K562 (cell line): ENCODE results near the gene CENPQ. TPM values are rescaled to one million over a fixed set of nuclear protein-coding genes. Genes with fewer than 3 reads are reported as not detected.

ENCODE experiments used
- ATAC-seq: fragments of 200-7000 bp; cut with Tn5 transposase; 3 replicates; pipeline ENCODE4 v1.9.1; 2020; ENCODE audit warnings: moderate library complexity
- BruUV-seq: library from RNA; stranded (reverse); fragments of 400-500 nt; replicated peaks from 2 replicates; lab custom pipeline; 2021; lab: Mats Ljungman, UMichigan
- CTCF ChIA-PET: fragments of 300-600 bp; formaldehyde crosslinking; extraction: SDS; loops from one replicate; lab custom pipeline; 2021; ENCODE audit warnings: low intra/inter-chr PET ratio; lab: Yijun Ruan, JAX
- POLR2A ChIA-PET: fragments of 300-600, 350-650 bp; sonication (Branson Sonifier 250); formaldehyde crosslinking; extraction: SDS; loops from one replicate; lab custom pipeline; 2021; ENCODE audit warnings: antibody characterized with exemption, inconsistent platforms; lab: Yijun Ruan, JAX
- DNase-seq, 4 experiments: peaks; one replicate each; pipeline versions ENCODE4 v3.0.0 to v3.0.0-alpha.2; 2011 to 2018; ENCODE audit warnings: low spot score in 3 of 4, mixed read lengths in 3 of 4; ENCODE audit errors: extremely low read depth in 1 of 4
- FAIRE-seq: peaks from 2 replicates; lab custom pipeline; 2011; peaks lifted over from hg19 to GRCh38; lab: Jason Lieb, UNC
- H2AFZ ChIP-seq: 2 replicates; pipeline ENCODE4 v1.6.0; 2011; ENCODE audit warnings: low read depth, low read length, control low read depth, inconsistent platforms
- H3K27ac ChIP-seq: fragments of 200-600 bp; 3 replicates; pipeline ENCODE4 v1.8.0; 2011; ENCODE audit warnings: low read depth, mild to moderate bottlenecking, control low read depth, inconsistent platforms, low read length, moderate library complexity, mixed read lengths; ENCODE audit errors: extremely low read depth
- H3K27me3 ChIP-seq, 2 experiments: fragments of 300-600 bp in 1 of 2; 2 replicates in 1 of 2; 3 replicates in 1 of 2; pipeline versions ENCODE4 v1.6.0 to v1.8.0; 2011; ENCODE audit warnings: inconsistent platforms in 2 of 2, low read length in 2 of 2, mild to moderate bottlenecking in 1 of 2, mixed read lengths in 1 of 2, moderate library complexity in 1 of 2; ENCODE audit not compliant: control insufficient read depth in 2 of 2, insufficient read depth in 2 of 2
- H3K36me3 ChIP-seq: fragments of 300-600 bp; 3 replicates; pipeline ENCODE4 v1.8.0; 2011; ENCODE audit warnings: mild to moderate bottlenecking, low read length, inconsistent platforms; ENCODE audit not compliant: control insufficient read depth, insufficient read depth
- H3K4me1 ChIP-seq, 2 experiments: fragments of 200-600 bp in 1 of 2; replicated peaks in 1 of 2; 2 replicates in 1 of 2; 3 replicates in 1 of 2; pipeline versions ENCODE4 v1.5.1 to v1.8.0; 2011; ENCODE audit warnings: inconsistent platforms in 2 of 2, low read length in 2 of 2, mild to moderate bottlenecking in 1 of 2, mixed read lengths in 1 of 2, moderate library complexity in 1 of 2; ENCODE audit not compliant: control insufficient read depth in 2 of 2, insufficient read depth in 2 of 2
- H3K4me2 ChIP-seq: 2 replicates; pipeline ENCODE4 v1.6.1; 2011; ENCODE audit warnings: low read length, control low read depth, inconsistent platforms, mixed read lengths; ENCODE audit not compliant: insufficient read depth
- H3K4me3 ChIP-seq: fragments of 200-600 bp; sonication (generic), shearing (Covaris generic); 2 replicates; pipeline ENCODE4 v1.5.1; 2016; ENCODE audit warnings: control low read depth, inconsistent platforms
- H3K79me2 ChIP-seq: fragments of 200-600 bp; 3 replicates; pipeline ENCODE4 v1.8.0; 2011; ENCODE audit warnings: low read length, inconsistent platforms; ENCODE audit not compliant: control insufficient read depth, insufficient read depth
- H3K9ac ChIP-seq, 2 experiments: 2 replicates each; pipeline versions ENCODE4 v1.6.0 to v1.6.1; 2011; ENCODE audit warnings: low read depth in 2 of 2, low read length in 2 of 2, control low read depth in 1 of 2, inconsistent platforms in 1 of 2, mild to moderate bottlenecking in 1 of 2, mixed read lengths in 1 of 2; ENCODE audit not compliant: insufficient read depth in 1 of 2
- H3K9me1 ChIP-seq: one replicate; pipeline ENCODE4 v1.6.0; 2011; ENCODE audit warnings: inconsistent platforms, mild to moderate bottlenecking, low read length, moderate library complexity; ENCODE audit not compliant: control insufficient read depth, insufficient read depth
- H3K9me3 ChIP-seq: replicated peaks from 2 replicates; pipeline ENCODE4 v1.5.1; 2011; ENCODE audit warnings: low read depth, low read length, inconsistent platforms; ENCODE audit not compliant: control insufficient read depth, insufficient read depth
- H4K20me1 ChIP-seq: replicated peaks from 2 replicates; pipeline ENCODE4 v1.6.1; 2011; ENCODE audit warnings: low read length, inconsistent platforms, mixed read lengths; ENCODE audit not compliant: control insufficient read depth, insufficient read depth
- CEBPB ChIP-seq: fragments of 450-650 bp; IDR thresholded peaks from 2 replicates; pipeline ENCODE4 v1.6.1; 2016; ENCODE audit warnings: missing genetic modification characterization, missing compliant biosample characterization
- PBX2 ChIP-seq, 2 experiments: IDR thresholded peaks in 1 of 2; conservative IDR thresholded peaks in 1 of 2; 2 replicates each; pipeline ENCODE4 v1.6.1; 2016; ENCODE audit warnings: low read depth in 2 of 2, mild to moderate bottlenecking in 1 of 2, missing compliant biosample characterization in 1 of 2, missing genetic modification characterization in 1 of 2, moderate library complexity in 1 of 2
- ZNF224 ChIP-seq: sonication (generic); formaldehyde crosslinking; IDR thresholded peaks from 2 replicates; pipeline ENCODE4 v1.8.0; 2022; ENCODE audit warnings: mild to moderate bottlenecking, missing genetic modification reagents
- ZNF639 ChIP-seq, 2 experiments: fragments of 200-800 bp in 1 of 2; sonication (Bioruptor generic) in 1 of 2; sonication (generic) in 1 of 2; formaldehyde crosslinking in 1 of 2; IDR thresholded peaks in 1 of 2; conservative IDR thresholded peaks in 1 of 2; 2 replicates each; pipeline versions ENCODE4 v1.5.0 to v1.6.1; 2016 to 2020; ENCODE audit warnings: missing compliant biosample characterization in 1 of 2, missing genetic modification characterization in 1 of 2, missing genetic modification reagents in 1 of 2
- WGBS: fragments of 100-300 bp; shearing (Covaris generic); methylation state at CpG from one replicate; pipeline ENCODE4 v1.1.6; 2016; ENCODE audit warnings: low coverage, mixed read lengths; ENCODE audit not compliant: insufficient coverage; ENCODE audit errors: missing lambda C conversion rate; 5-methylcytosine and 5-hydroxymethylcytosine counted together
- in situ Hi-C: fragments of 300-500 bp; cut with MboI; formaldehyde crosslinking; loops from 4 replicates; pipeline ENCODE4 v1.15.0; 2018; ENCODE audit warnings: inconsistent platforms, mixed read lengths
- intact Hi-C: fragments of 100-400 bp; cut with micrococcal nuclease; formaldehyde crosslinking; loops from 2 replicates; pipeline ENCODE4 v1.14.2; 2022
- polyA plus RNA-seq, 8 experiments: library from polyadenylated mRNA; depleted of rRNA in 4 of 8; stranded (reverse) in 5 of 8; unstranded in 3 of 8; fragments of >200 nt; fragmentation: Nextera tagmentation in 2 of 8; fragmentation: Illumina TruSeq in 1 of 8; extraction: Ambion mirVana in 2 of 8; extraction: Trizol in 1 of 8; gene quantifications; 2 replicates each; pipeline versions ENCODE4 v1.2.1 to v1.2.3, GENCODE V29; 2011 to 2014; ENCODE audit warnings: inconsistent platforms in 1 of 8, missing spikeins in 1 of 8
- total RNA-seq, 7 experiments: library from RNA; depleted of rRNA in 6 of 7; stranded (reverse); fragments of >200 nt in 6 of 7; fragmentation: Illumina TruSeq in 2 of 7; extraction: Trizol in 2 of 7; gene quantifications; 2 replicates each; pipeline versions ENCODE4 v1.2.1 to v1.2.3, GENCODE V29; 2011 to 2021; ENCODE audit warnings: low replicate concordance in 1 of 7

CENPQ gene
- total and polyA plus RNA-seq, 9 of the 15 experiments (the other 6 are each of a cell fraction or from before 2014, with no cell fraction given) = 12.7 to 48.3 (median 26.4) TPM

GRCh38 chr6:49526598-49526997 is 63.4 kb downstream of the CENPQ start (continued):
- TF ChIP-seq PBX2 (CRISPR knock-in tag; IDR thresholded peaks at IDR 0.05; ENCODE audit: low read depth) = no peak
- TF ChIP-seq PBX2 (tag; conservative IDR thresholded peaks at IDR 0.05; ENCODE audit: low read depth) = no peak

GRCh38 chr6:49527320-49527719 is 64.2 kb downstream of the CENPQ start:
- no peaks in the 10 kb centered on the region for H3K27me3 ChIP-seq
- ATAC-seq = peak; percentile 15; the same call in 2 of the 3 replicates
- BruUV-seq = no TSS peak
- H3K79me2 ChIP-seq = no peaks in the 10 kb centered on the region
- H3K36me3 ChIP-seq = no peaks in the 10 kb centered on the region
- CTCF ChIA-PET = interaction anchor here (0.7 kb wide), 1 partner anchor 1131 kb away, joined by 3 read pairs; no protein-coding TSS in a partner anchor
- H3K4me1 ChIP-seq = no peaks in the 10 kb centered on the region
- DNase-seq = no peak
- H3K9me3 ChIP-seq = no peaks in the 10 kb centered on the region
- H2AFZ ChIP-seq = peak overlapping the region; percentile 72
- H3K9ac ChIP-seq = no peak overlapping the region
- H3K4me3 ChIP-seq = no peak overlapping the region
- in situ Hi-C loops = no loop called here
- no peak for FAIRE-seq
- H4K20me1 ChIP-seq = no peaks in the 10 kb centered on the region
- WGBS = 10% methylated on average over 1 of the region's 1 CpG
- intact Hi-C loops = no loop called here
- H3K9me1 ChIP-seq = no peaks in the 10 kb centered on the region
- H3K4me2 ChIP-seq = no peak overlapping the region
- peak; percentile 51 for TF ChIP-seq CEBPB (tag)
- no peak for TF ChIP-seq ZNF224
- no peak for TF ChIP-seq ZNF639 (CRISPR knock-in tag; conservative IDR thresholded peaks at IDR 0.05 in 1 of 2, IDR thresholded peaks at IDR 0.05 in 1 of 2)
- no peak overlapping the region for H3K27ac ChIP-seq
- POLR2A ChIA-PET = no interaction called here
